GM19099 (cell line): ENCODE measurements around the gene SH3RF3.

ENCODE experiments used
- POLR2A ChIP-seq: IDR thresholded peaks from 3 replicates; pipeline ENCODE4 v1.6.1; 2011; ENCODE audit warnings: low read depth; ENCODE audit not compliant: insufficient read length; ENCODE audit errors: extremely low read depth

The SH3RF3 gene

DNA sequence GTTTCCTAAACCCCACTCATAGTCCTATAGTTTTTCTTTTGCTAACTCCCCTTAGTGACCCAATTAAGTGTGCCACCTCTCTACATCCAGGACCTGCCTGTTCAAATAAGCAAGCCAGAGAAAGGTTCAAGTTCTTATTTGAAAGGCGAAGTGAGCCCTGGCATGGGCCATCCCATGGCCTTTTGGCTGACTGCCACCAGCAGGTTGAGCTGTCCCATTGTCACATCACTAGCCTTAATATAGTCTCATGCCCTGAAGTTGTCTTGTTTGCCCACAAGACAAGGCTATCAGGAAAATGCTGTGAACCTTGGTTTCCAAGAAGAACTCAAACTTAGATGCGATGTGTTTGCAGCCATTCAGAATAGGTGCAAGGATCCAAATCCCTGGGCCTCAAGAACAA, 158.8 kb downstream of the SH3RF3 start:
- TF ChIP-seq POLR2A: no peak

DNA sequence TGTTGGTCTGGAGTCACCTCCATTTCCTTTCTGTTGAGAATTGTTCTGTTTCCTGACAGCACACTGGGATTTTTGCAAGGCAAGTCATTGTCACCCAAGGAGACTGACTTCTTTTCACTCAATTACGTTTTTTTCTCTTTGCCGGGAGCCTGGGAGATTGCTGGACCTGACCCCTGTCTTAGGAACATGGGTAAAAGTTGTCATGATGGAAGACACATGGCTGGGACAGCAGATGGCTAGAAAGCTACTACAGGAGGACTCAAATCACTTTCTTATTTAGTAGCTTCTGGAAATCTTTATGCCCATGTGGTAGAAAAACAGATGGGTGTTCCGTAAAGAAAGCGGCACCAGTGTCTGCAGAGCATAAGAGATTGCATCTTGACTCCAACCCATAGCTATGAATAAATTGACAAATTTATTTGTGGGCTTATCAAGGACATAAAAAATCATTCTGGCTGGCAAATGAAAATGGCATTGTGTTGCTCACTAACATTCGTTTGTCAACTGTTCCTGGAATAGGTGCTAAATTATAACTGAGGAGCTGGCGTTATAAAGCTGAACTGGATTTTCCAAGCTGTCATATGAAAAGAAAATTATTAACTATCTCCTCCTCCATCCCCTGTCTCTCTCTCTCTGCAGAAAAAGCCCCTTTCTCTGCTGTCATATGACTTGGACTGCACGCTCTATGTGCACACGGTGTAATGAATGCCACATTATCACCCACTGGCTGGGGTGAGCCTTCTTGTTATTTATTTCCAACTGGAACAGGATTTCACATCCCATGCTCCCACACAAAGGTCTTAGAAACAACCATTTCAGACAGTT, 159.8 kb downstream of the SH3RF3 start:
- no peak for TF ChIP-seq POLR2A

DNA sequence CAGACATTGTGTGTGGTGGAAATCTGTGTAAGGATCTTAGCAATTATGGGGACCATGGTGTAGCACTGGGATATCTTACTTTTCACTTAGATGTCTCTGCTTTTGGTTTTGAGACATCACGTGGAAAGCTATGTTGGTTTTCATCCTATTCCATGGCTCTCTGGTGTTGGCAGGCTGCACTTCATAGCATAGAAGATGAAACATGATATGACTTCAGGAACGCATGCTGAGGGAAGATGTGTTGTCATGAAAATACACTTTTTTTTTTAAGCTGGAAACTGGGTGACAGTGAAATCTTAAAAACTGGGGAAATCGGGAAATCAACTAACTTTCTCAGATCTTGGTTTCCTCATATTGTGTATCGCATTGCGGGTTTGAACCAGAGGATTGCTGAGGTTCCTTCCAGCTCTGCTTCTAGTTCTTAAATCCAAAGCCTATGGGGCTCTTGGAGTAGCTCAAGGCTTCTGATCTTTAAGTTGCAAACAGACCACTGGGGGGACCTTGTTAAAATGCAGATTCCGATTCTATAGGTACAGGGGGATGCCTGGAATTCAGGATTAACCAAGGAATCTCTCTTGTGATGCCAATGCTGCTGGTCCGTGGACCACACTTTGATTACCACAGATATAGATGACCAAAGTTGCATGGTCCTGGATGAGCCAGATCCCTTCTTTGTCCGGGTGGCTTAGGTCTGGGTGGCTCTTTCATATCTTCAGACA, 160.7 kb downstream of the SH3RF3 start:
- TF ChIP-seq POLR2A: no peak

DNA sequence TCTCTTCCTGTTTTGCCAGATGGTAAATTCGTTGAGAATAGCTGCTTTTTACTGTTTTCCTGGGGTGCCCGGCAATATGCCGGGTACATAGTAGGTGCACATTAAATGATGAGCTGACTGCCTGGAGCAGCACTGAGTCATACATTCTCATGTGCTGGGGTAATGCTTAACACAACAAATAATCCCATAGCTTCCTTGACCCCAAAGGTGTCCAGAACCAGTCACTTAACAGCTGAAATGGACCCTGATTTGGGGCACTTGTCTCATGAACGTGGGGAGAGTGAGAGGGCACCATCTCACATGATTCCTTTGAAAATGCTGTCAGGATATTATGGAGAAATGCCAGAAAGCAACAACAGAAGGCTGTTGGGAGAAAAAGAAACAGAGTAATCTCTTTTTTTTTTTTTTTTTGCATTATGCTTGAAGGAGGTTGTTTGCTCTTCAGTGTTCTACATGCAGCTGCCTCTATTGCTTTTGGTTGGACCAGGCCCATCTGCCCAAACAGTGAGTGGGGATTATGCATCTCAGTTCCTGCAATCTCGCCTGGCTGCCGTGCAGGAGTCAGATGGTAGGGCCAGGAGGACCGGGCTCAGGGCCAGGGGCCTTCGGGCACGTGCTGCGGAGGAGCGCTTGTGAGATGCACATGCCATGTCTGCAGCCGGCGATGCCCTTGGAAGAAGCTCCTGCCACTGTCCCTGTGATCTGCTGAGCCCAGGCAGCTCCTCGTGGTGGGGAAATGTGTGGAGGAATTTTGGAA, 162.1 kb downstream of the SH3RF3 start:
- TF ChIP-seq POLR2A: no peak

DNA sequence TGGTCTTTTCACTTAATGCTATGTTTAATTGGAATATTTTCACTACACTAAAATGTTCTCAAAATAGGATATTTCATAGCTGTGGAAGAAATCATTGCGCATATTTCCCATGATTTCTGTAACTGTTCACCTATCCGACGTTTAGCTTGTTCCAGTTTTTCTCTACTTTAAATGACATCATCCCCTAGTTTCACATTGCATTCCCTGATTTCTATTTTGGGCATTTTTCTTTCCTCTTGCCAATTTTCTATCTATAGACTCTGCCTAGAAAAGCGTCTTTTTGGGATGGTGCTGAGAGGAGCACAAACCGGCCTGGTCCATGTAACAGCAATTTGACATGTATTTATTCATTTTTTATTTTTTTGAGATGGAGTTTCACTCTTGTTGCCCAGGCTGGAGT, 163.4 kb downstream of the SH3RF3 start:
- TF ChIP-seq POLR2A: no peak

DNA sequence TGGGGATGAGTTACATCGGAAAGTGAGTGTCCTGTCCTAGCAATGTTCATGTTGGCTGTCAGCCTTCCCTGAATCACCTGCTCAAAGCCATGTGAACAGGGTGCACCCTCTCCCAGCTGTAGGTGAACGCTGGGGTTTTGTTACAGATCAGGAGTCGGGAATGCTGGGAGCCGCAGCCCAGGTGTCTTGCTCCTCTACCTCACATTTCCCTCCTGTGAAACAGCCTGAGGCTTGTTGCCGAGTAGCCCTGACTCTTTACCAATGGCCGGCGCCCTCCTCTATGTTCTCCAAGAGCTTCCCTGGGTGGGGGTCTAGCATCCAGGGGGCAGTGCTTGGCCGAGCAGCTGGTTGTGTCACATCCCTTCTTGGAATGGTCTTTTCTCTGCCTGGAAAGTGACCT, 164.7 kb downstream of the SH3RF3 start:
- no peak for TF ChIP-seq POLR2A

DNA sequence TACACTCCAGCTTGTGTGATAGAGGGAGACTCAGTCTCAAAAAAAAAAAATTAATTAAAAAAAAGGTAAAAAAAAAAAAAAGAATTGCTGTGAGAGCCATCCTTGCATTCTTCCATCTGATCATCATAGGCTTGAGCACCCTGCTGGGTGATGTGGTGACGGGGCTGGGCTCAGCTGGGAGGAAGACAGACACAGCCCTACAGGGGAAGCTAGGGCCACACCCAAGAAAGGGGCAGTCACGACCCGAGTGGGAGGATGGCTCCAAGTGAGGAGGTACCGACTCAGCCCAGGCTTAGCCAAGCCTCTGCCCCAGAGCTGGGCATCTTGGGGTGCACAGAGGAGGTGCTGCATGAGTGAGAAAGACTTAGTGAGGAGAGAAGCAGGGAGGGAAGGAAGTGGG, 165.5 kb downstream of the SH3RF3 start:
- TF ChIP-seq POLR2A: no peak

DNA sequence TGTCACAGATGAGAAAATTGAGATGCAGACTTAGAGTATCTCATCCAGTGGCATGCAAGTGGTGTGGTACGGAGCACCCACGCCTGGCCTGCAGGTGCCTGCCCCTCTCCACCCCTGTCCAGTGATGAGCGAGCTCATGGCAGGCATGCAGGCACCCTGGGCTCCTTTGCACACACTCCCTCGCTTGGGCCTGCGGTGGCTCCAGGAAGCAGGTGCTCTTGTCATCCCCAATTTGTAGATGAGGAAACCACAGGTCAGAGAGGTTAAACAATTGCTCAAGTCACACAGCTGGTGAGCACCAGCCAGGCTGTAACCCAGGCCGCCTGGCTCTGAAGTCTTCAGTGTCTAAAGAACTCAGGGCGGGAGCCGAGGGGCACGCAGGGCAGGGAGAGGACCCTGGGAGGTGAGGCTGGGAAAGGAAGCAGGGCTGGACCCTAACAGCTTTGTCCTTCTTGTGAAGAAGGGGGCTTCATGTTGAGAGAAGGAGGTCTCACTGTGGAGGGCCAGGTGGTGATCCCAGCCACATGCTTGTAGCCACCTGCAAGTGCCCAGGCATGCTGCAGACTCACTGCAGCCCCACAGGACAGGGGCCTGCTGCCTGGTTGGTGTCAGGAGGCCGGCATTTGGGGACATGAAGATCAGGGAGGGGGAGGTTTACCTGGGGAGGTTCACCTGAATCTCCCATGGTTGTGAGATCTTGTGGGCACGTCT, 166.2 kb downstream of the SH3RF3 start:
- no peak for TF ChIP-seq POLR2A

DNA sequence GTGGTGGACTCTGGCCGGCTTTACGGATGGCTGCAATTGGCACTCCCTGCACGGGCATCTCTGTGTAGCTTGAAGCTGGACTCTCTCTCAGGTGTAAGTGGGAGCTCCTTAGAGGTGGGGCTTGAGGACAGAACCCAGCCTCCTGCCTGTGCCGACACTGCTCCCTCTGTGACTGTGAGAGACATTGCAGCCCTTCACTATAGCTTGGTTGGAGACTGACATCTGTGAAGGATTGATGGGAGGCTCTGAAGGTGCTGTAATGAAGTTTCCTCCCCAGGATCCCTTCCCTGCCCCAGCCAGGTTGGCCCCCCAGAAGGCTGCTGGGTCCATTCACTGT, 166.7 kb downstream of the SH3RF3 start:
- TF ChIP-seq POLR2A: no peak

DNA sequence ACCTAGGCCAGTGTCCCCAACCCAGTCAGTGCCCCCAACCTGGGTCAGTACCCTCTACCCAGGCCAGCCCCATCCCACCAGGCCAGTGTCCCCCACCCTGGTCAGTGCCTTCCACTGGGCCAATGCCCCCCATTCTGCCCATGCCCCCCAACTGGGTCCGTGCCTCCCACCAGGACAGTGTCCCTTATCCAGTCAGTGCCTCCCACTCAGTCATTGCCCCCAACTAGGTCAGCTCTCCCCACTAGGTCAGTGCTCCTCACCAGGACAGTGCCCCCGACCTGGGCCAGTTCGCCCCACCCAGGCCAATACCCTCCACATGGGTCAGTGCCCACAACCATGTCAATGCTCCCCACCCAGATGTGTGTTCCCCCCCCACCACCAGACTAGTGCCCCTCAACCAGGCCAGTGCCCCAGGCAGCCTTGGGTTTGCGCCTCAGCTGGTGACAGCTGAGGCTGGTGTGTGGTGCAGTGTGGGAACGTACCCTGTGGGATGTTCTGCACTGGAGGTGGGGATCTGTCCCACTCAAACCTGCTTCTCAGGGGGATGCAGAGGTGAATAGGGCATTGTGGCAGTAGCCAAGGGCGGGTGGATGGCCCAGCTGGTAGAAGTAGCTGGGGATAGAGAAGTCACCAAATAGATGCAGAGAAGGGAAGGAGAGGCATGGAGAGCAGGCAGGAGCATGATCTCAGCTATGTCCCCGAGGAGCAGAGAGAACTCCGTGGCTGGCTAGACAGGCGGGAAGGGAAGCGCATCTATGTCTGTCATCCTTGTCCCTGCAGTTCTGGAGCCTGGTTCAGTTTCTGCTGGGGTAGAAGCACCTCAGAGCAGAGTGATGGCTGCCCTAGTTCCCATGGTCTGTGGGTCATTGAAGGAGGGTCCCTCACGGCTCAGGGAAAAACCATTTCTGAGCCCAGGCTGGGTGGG, 168.8 kb downstream of the SH3RF3 start:
- TF ChIP-seq POLR2A: no peak

DNA sequence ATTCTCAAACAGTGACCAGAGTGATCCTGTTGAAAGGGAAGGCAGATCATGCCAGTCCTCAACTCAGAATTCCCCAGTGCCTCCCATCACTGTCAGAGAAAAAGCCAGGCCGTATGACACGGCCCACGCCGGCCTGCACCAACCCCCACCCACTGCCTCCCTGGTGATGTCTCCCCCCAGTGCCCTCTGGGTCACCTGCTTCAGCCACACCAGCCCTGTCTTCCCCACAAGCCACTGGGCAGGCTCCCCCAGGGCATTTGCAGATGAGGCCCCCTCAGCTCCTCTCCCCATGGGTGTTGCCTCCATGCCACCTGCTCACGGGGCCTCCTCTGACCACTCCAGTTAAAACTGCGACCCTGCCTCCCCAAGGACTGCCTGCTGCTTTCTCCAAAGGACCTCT, 169.8 kb downstream of the SH3RF3 start:
- TF ChIP-seq POLR2A: no peak

DNA sequence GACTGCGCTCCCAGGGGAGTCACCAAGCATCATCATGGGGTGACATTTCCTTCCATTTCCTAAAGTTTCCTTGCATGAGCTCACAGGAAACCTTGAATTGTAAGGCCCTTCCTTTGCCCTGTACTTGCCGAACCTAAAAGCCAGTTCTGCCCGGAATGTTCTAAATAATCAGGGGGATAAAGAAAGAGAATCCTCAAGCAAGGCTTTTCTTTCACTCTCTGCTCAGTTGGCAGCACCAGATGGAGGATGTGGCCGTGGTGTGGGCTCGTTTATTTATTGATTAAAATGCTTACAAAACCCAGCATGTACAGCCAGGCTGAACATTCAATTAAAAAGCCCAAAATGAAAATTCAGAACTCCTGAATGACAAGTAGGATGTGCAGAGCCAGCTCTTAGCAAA, 170.5 kb downstream of the SH3RF3 start:
- TF ChIP-seq POLR2A: no peak

DNA sequence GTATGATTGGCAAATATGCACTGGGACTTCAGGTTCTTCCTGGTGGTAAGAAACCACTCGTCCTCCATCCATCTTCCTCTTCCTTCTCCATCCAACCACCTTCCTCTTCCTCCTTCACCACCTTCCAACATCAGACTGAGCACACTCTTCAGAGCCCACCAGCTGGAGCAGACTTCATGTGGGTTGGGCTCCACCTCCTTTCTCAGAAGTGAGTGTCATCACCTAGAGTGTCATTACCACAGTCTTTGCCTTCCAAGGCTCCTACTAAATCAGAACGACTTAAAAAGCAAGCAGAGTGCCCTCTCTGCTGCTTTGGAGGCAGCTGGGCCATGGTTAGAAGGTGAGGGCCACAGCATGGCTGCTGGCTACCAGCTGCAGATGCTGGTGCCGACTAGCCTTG, 171.6 kb downstream of the SH3RF3 start:
- no peak for TF ChIP-seq POLR2A

DNA sequence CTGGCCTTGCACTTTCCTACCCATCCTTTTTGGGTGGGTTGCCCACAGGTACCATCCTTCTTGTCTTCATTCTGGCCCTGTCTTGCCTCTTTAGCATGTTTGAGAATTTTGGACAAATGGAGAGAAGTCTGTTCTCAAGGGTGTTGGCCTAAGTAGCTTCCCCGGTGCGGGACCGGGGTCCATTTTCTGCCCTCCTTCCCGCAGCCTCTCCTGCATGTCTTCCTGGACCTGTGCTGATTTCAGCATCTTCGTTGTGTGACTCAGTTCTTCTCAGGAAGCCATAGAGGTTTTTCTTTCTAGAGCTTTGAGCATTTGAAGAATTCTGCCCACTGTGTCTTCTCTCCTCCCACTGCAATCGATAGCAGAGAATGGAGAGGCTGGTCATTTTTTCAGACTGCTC, 172.7 kb downstream of the SH3RF3 start:
- no peak for TF ChIP-seq POLR2A
